GM19025 (cell line): ENCODE results near the gene TXNDC5.

Experiments
- ATAC-seq: cut with Tn5 transposase; IDR thresholded peaks from one replicate; pipeline ENCODE4 v1.9.1; 2021; ENCODE audit warnings: mild to moderate bottlenecking, low read depth, moderate library complexity; ENCODE audit not compliant: unreplicated experiment

Gene TXNDC5

DNA sequence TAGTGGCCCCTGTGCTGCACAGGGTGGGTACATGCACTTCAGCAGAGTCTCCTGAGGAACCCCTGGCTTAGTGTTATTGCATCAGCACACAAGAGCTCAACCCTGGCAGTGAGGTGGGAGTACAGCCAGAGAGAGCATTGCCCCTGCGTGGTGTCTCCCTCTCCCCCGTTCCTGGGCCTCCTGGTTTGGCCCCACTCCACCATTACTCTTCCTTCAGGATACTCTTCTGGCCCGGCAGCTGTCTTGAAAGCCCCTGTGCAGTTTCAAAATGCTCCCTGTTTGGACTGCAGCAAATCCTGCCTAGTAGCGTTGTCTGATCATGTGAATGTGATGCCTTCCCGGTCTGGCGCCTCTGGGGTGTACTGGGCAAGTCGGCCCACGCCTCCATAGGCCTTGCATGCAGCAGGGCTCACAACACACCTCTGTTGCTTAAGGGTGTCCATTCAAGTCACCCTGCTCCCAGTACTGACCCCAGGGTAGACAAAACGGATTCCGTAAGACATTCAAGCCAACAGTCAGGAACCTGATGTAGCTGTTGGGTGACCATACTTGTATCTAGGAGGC lies 32.1 kb downstream of the TXNDC5 start:
- ATAC-seq, result no peak

DNA sequence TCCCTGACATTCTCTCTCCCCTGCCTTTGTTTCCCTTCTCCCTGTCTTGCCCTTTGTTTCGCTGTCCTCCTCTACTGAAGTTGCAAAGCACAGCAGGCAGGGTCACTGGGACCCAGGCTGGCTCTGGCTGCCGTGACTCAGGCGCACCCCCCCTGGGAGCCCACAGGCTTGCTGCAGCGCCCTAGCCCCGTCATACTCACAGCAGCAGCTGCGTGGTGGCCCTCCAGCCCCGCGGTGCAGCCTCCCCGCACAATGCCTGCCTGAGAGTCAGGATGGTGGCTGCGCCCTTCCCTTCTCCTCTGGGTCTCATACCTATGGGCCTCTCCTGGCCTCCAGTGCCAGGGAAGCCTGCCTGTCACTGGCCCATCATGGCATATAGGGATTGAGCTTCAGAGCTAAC lies 41.7 kb downstream of the TXNDC5 start:
- ATAC-seq, result no peak

DNA sequence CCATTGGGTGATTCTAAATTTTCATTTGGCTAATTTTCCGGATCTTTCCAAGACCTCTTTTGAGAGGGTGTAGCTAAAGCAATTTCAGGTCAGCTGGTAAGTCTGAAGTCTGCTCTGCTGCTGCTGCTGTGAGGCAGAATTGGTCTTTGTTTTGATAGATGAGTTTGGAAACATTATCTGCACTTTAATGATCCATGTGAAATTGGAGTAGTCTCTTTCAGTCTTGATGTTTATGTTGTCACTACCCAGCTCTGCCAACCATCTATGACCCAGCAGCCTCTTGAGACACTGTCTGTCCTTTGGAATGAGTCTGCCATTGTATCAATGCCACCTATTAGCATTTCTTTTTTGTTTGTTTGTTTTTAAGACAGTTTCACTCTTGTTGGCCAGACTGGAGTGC lies 44.1 kb downstream of the TXNDC5 start:
- no peak for ATAC-seq

DNA sequence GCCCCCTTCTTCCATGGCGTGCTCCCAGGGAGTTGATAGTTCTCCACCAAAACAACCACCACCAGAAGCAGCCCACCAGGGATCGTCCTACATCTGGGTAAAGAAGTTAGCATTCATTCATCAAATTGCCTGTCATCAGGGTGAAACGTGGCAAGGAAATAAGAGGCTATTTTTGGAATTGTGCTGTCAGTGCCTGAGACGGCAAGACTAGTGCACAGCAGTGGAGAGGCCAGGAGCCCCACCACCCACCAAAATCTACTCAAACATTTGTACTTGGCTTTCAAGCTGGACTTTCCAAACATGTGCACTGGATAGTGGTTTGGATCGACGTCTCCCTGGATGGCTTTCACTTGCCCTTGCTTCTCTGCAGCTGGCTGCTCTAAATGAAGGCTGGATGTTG lies 44.8 kb downstream of the TXNDC5 start:
- no peak for ATAC-seq

DNA sequence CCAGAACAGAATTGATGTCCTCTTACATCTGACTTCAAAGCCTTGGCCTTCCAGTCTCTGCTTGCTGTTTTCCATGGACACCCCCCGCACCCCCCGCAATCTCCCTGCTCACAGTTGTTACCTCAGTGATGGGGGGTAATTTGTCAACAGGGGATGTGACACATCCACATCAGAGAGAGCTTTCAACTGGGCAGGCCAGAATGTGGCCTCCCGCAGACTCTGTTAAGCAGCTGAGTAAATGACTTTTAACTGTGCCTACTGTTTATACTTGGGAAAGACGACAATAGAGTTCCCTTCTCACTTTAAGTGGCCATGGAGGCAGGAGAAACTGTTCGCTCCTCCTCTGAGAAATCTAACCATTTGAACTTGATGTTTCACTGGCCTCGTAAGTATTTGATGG lies 51.0 kb downstream of the TXNDC5 start:
- no peak for ATAC-seq

DNA sequence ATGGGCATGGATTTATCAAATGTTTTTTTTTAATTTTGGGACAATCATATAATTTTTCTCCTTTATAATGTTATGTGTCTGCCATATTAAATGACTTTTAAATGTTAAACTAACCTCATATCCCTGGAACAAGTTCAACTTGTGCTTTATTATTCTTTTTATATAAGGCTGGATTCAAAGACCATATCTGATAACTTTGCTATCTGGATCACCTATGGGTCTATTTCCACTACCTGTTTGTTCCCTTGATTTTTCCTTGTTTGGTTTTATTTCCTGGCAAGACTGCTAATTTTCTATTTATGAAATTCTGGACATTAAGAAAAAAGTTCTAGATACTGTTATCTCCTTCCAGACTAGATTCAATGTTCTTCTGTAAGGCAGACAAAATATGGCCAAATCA lies 58.8 kb downstream of the TXNDC5 start:
- ATAC-seq, result no peak

DNA sequence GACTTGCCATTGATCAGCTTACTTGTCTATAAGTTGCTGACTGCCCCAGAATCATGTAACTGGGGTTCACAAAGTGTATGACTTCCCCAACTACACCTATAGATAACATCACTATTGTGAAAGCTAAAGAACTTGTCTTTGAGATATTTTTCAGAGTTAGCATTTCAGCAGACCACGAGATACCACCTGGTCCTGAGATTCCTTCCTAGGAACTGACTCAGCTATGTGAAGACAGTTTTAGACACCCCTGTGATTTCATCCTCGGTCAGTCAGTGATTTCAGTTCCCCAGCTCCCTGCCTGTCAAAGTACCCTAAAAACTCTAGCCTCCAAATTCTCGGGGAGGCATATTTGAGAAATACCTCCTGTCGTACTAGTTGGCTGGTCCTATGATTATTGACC lies 62.4 kb downstream of the TXNDC5 start:
- no peak for ATAC-seq

DNA sequence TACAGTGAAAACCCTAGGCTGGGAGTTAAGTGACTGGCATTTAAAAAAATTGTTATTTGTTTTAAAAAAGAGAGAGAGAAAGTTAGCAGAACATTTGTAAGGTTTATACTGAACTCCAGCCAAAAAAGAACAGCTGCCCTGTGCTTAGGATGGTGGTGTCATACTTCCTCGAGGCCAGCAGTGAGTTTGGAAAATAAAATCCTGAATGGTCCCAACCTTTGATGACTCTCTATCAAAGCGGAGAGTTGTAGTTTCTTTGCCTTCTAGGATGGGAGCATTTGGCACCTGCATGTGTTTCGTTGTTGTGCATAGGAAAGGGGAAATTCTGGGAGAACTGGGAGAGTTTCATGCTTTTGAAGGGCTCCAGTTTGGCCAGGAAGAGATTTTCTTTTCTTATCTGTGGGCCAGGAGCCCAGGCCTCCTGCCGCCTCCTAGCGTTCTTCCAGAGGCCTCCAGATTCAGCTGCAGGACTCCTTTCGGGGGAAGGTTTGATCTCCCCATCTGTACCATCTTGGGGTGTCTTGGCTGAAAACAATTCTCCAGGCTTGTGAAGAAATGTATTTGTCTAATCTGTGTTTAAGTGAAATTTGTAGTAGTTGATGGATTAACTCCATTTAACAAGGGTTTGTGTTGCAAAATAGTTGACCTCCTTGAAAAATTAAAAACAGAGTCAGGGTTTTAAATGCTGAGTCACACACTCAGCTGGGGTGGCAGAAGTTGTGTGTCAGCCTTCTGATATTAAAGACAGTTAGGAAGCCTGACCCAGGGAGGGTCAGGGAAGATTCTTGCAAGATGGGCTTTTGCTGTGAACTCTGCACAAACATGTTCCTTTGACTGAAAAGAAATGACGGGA lies 63.4 kb downstream of the TXNDC5 start:
- ATAC-seq, result no peak

DNA sequence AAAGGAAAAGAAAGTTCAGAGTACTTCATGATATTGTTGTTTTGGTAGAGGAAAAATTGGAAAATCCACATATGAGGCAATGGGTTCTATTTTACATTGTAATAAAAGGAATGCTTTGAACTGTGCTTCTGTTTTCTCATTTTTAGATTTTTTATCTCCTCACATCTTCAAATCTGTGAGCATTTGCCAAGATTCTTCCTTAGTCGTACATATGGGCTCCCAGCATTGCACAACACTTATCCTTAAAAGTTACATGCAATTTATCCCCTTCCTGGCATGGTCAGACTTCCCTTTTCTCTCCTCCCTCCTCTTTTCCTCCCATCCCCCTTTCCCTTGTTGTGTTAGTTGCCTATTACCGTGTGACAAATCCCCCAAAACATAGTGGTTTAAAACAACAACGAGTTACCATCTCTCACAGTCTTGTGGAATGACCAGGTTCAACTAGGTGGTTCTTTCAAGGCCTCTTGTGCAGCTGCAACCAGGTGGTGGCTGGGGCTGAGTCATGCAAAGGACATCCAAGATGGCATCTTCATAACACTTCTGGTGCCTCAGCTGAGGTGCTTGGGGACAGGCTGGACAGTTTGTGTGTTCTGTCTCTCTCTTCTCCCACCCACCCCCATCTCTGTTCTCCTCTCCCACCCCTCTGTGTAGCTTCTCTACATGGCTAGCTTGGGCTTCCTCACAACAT lies 68.7 kb downstream of the TXNDC5 start:
- ATAC-seq, result no peak

DNA sequence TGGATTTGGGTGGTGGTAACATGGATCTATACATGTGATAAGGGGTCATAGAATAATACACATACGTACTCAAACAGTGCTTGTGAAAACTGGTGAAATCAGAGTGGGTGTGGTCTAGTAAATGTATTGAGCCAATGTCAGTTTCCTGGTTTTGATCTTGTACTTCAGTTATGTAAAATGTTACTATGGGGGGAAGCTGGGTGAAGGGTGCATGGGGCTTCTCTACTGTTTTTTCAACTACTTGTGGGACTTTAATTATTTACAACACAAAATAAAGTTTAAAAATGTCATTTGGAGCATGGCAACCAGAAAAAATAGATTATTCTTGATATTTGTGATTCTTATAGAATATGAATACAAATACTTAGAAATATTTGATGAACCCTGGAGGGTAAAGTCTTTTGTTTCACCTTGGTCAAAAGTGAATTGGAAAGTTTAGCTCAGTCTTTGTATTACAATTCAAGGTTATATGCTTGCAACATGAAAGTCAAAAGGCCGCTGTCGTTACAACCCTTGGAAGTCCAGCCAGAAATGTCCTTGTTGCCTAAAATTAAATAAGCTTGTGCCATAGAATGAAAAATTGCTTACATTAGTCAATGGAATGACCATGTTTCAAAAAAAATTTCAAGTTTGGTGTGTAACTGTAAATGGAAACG lies 74.1 kb downstream of the TXNDC5 start:
- ATAC-seq, result no peak

DNA sequence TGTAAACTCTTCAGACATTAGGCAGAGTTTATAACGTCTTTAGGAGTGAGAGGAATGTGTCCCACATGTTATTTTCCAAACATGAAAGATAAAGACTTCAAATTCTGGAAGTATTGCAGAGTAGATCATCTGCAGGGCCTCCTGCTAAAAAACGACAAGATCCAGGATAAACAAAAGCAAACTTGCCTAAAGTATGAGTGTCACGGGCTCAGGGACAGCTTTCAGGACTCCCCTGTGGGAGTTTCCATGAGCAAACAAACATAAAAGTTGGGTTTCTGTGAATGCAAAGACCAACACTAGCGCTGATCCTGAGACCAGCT lies 76.9 kb downstream of the TXNDC5 start:
- ATAC-seq, result no peak

DNA sequence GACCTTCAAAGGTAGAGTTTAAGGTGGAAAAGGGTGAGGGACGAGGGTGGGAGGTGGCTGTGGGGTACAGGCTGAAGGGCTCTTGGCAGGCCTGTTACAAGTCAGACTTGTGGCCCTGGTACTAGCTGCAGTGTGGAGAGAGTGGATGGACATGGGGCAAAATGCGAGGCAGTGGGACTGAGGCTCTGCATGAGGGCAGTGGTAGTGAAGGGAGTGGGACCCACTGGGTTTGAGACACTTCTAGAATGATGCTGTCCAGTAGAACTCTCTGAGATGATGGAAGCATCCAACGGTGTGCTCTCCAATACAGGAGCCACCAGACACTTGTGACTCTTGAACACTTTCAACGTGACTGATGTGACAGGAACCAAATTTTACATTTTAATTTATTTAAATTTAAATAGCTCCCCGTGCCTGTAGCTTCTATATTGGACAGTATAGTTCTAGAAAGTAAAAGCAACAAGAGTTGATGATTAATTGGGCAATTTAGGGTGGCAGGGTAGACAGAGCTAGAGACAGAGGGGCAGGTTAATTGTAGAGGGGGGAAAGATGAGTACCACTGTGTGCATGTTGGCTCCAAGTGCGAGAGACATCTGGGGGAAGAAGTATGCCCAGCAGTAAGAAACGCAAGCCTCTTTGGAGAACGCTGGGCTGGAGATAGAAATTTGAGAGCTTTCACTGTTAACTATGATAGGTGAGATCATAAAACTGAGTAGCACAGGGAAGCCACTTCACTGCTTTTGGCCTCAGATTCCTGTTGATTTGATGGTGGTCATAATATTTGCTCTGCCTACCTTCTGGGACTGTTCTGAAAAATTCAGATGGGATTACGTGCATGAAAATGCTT lies 77.5 kb downstream of the TXNDC5 start:
- ATAC-seq, result no peak
